ENCODE measurements around the gene PTH2.

DNA sequence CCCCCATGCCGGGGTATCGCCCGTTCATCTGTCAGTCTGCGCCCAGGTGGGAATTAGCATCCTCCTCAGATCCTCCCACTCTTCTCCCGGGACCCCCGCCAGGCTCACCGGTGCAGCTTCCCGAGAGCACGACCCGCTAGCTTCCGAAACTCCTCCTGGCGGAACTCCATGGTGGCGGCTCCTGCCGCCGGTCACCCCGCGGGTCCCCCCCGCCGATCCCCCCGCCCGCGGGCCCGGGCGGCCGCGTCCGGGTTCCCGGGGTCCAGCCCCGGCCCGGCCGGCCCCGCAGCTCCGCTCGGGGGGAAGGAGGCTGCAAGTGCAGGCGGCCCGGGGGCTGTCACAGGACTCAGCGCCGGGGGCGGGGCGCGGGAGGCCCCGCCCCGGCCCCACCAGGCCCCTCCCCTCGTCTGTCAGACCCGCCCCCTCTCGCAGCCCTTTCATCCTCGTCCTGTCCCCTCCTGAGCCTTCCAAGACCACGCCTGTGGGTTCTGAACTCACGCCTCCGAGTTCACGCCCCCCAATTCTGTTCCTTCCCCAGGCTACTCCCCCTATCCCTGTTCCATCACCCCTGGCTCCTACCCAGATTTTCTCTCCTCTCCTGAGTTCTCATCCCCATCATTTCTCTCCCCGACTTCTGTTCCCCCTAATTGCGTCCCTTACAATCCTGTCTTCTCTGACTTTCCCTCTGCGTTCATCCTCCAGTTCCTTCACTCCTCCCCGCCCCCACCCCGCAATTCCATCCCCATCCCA lies 18.1 kb upstream of the PTH2 start, which contains the start of gene SLC17A7:
- TF ChIP-seq, protein P1, sequence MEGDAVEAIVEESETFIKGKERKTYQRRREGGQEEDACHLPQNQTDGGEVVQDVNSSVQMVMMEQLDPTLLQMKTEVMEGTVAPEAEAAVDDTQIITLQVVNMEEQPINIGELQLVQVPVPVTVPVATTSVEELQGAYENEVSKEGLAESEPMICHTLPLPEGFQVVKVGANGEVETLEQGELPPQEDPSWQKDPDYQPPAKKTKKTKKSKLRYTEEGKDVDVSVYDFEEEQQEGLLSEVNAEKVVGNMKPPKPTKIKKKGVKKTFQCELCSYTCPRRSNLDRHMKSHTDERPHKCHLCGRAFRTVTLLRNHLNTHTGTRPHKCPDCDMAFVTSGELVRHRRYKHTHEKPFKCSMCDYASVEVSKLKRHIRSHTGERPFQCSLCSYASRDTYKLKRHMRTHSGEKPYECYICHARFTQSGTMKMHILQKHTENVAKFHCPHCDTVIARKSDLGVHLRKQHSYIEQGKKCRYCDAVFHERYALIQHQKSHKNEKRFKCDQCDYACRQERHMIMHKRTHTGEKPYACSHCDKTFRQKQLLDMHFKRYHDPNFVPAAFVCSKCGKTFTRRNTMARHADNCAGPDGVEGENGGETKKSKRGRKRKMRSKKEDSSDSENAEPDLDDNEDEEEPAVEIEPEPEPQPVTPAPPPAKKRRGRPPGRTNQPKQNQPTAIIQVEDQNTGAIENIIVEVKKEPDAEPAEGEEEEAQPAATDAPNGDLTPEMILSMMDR (IDR thresholded peaks at IDR 0.05) = no peak
- no peak for TF ChIP-seq POLR2A (IDR thresholded peaks at IDR 0.05)
